HCT116 (cell line): ENCODE data around the gene RUFY1. TPM values are rescaled to one million over a fixed set of nuclear protein-coding genes. Genes with fewer than 3 reads are reported as not detected.
"Not testable (repeated sequence)": the region's sequence is repeated elsewhere in the genome, so short reads cannot be mapped to it uniquely, and the experiment has no call there.

Source experiments
- ATAC-seq: fragments of 200-7000 bp; cut with Tn5 transposase; 2 replicates; pipeline ENCODE4 v1.9.1; 2020; ENCODE audit warnings: mild to moderate bottlenecking, moderate library complexity
- BruUV-seq: library from RNA; stranded (reverse); fragments of 400-500 nt; replicated peaks from 2 replicates; lab custom pipeline; 2021; lab: Mats Ljungman, UMichigan
- CTCF ChIA-PET: fragments of 300-600 bp; sonication (Branson Sonifier 250); formaldehyde crosslinking; loops from one replicate; lab custom pipeline; 2021; ENCODE audit warnings: antibody characterized with exemption; lab: Charles Lee
- POLR2A ChIA-PET: fragments of 300-600, 350-600 bp; sonication (Branson Sonifier 250); formaldehyde crosslinking; loops from one replicate; lab custom pipeline; 2021; ENCODE audit warnings: antibody characterized with exemption; lab: Charles Lee
- RAD21 ChIA-PET, 2 experiments: fragments of 300-600 bp; sonication (Branson Sonifier 250); formaldehyde crosslinking; loops; one replicate each; lab custom pipeline; 2023; ENCODE audit warnings: low total read pairs in 2 of 2; ENCODE audit not compliant: uncharacterized antibody in 2 of 2, unreplicated experiment in 2 of 2, low non-redundant PET in 1 of 2; lab: Charles Lee
- DNase-seq: peaks from one replicate; pipeline ENCODE4 v3.0.0-alpha.2; 2010; ENCODE audit warnings: low read depth, low spot score
- H2AFZ ChIP-seq: fragments of 200-600 bp; shearing (Covaris generic), sonication (generic); 2 replicates; pipeline ENCODE4 v1.6.1; 2017; ENCODE audit warnings: low read depth, mixed run types, mixed read lengths, antibody characterized with exemption, low read length; ENCODE audit not compliant: poor library complexity, severe bottlenecking
- H3K27ac ChIP-seq: 2 replicates; pipeline ENCODE4 v1.5.1; 2012; ENCODE audit warnings: low read depth, low read length
- H3K27me3 ChIP-seq: fragments of 200-600 bp; sonication (generic); 2 replicates; pipeline ENCODE4 v1.6.1; 2016; ENCODE audit warnings: mixed run types, low read length, mixed read lengths; ENCODE audit not compliant: insufficient read depth
- H3K36me3 ChIP-seq, 2 experiments: fragments of 200-500 bp in 1 of 2; fragments of 200-600 bp in 1 of 2; sonication (Bioruptor generic) in 1 of 2; sonication (generic) in 1 of 2; 2 replicates each; pipeline versions ENCODE4 v1.5.1 to v1.6.1; 2014 to 2016; ENCODE audit warnings: low read length in 2 of 2, inconsistent platforms in 1 of 2, mixed read lengths in 1 of 2, mixed run types in 1 of 2; ENCODE audit not compliant: insufficient read depth in 2 of 2, control insufficient read depth in 1 of 2
- H3K4me1 ChIP-seq, 2 experiments: fragments of 200-600 bp in 1 of 2; sonication (generic) in 1 of 2; 2 replicates each; pipeline versions ENCODE4 v1.5.1 to v1.6.1; 2012 to 2017; ENCODE audit warnings: low read length in 2 of 2, inconsistent platforms in 1 of 2, mild to moderate bottlenecking in 1 of 2, mixed read lengths in 1 of 2, mixed run types in 1 of 2, moderate library complexity in 1 of 2; ENCODE audit not compliant: insufficient read depth in 2 of 2, control insufficient read depth in 1 of 2
- H3K4me2 ChIP-seq: fragments of 200-600 bp; sonication (generic); 2 replicates; pipeline ENCODE4 v1.6.1; 2017; ENCODE audit warnings: mixed run types, low read length, mixed read lengths
- H3K4me3 ChIP-seq, 2 experiments: fragments of 200-600 bp in 1 of 2; sonication (generic) in 1 of 2; replicated peaks in 1 of 2; 2 replicates each; pipeline ENCODE4 v1.5.1; 2011 to 2016; ENCODE audit warnings: low read length in 2 of 2, control low read depth in 1 of 2, low read depth in 1 of 2, mild to moderate bottlenecking in 1 of 2, mixed read lengths in 1 of 2, mixed run types in 1 of 2
- H3K79me2 ChIP-seq: fragments of 200-600 bp; sonication (generic); 2 replicates; pipeline ENCODE4 v1.6.1; 2017; ENCODE audit warnings: mild to moderate bottlenecking, mixed run types, low read length, moderate library complexity, mixed read lengths; ENCODE audit not compliant: insufficient read depth
- H3K9ac ChIP-seq: fragments of 200-600 bp; sonication (generic); 2 replicates; pipeline ENCODE4 v1.6.1; 2016; ENCODE audit warnings: low read length, mixed read lengths
- H3K9me2 ChIP-seq: fragments of 200-600 bp; sonication (generic), shearing (Covaris generic); 2 replicates; pipeline ENCODE4 v1.6.1; 2017; ENCODE audit warnings: mixed run types, mild to moderate bottlenecking, moderate library complexity; ENCODE audit not compliant: insufficient read depth
- H3K9me3 ChIP-seq, 2 experiments: fragments of 200-500 bp in 1 of 2; fragments of 200-600 bp in 1 of 2; sonication (Bioruptor generic) in 1 of 2; sonication (generic) in 1 of 2; 2 replicates each; pipeline ENCODE4 v1.6.1; 2014 to 2017; ENCODE audit warnings: low read length in 2 of 2, mixed read lengths in 2 of 2, inconsistent platforms in 1 of 2, low read depth in 1 of 2, mild to moderate bottlenecking in 1 of 2, mixed run types in 1 of 2, moderate library complexity in 1 of 2; ENCODE audit not compliant: control insufficient read depth in 1 of 2, insufficient read depth in 1 of 2
- H4K20me1 ChIP-seq: fragments of 200-600 bp; sonication (generic), shearing (Covaris generic); 2 replicates; pipeline ENCODE4 v1.6.1; 2017; ENCODE audit warnings: mixed run types, mild to moderate bottlenecking, moderate library complexity; ENCODE audit not compliant: insufficient read depth
- intact Hi-C: fragments of 100-400 bp; cut with micrococcal nuclease; formaldehyde crosslinking; loops from 2 replicates; pipeline ENCODE4 v1.10.0; 2022
- total RNA-seq: library from RNA; stranded (reverse); gene quantifications from one replicate; pipeline ENCODE4 v1.2.1, GENCODE V29; 2021; ENCODE audit not compliant: unreplicated experiment

The RUFY1 gene
- total RNA-seq, 1 experiment from 2014 or later, result 32.9 TPM

GRCh38 chr5:179653135-179653534 lies 102.8 kb downstream of the RUFY1 start:
- H3K4me2 ChIP-seq, BruUV-seq, H3K9me2 ChIP-seq, H3K9ac ChIP-seq, H3K79me2 ChIP-seq, H3K4me1 ChIP-seq, intact Hi-C loops, CTCF ChIA-PET, ATAC-seq, POLR2A ChIA-PET, RAD21 ChIA-PET, H3K27me3 ChIP-seq, H4K20me1 ChIP-seq, H2AFZ ChIP-seq, H3K27ac ChIP-seq, H3K9me3 ChIP-seq, H3K4me3 ChIP-seq, DNase-seq, H3K36me3 ChIP-seq: not testable (repeated sequence)

- H3K27me3 ChIP-seq, CTCF ChIA-PET, DNase-seq, H3K36me3 ChIP-seq, POLR2A ChIA-PET, RAD21 ChIA-PET, H3K4me3 ChIP-seq, H3K79me2 ChIP-seq, H3K9ac ChIP-seq, H3K4me1 ChIP-seq, BruUV-seq, H3K9me3 ChIP-seq, H3K9me2 ChIP-seq, H4K20me1 ChIP-seq, H2AFZ ChIP-seq, H3K27ac ChIP-seq: not testable (repeated sequence)
- intact Hi-C loops, result loop anchor here (2.0 kb wide), 1 partner anchor 41 kb away; the partner anchor contains the start of gene CANX
- ATAC-seq, result peak; percentile 94
- H3K4me2 ChIP-seq, result 0 out of 2 replicates have a peak overlapping the region, but pooled peaks have one; percentile 37
Measured at GRCh38 chr5:179657302-179658178, 107.2 kb downstream of the RUFY1 start.

- BruUV-seq, result TSS peak; percentile 97
- H3K4me1 ChIP-seq, H4K20me1 ChIP-seq, CTCF ChIA-PET, H3K79me2 ChIP-seq, H3K27me3 ChIP-seq, H2AFZ ChIP-seq, DNase-seq, POLR2A ChIA-PET, H3K9me2 ChIP-seq, H3K36me3 ChIP-seq, H3K9me3 ChIP-seq, H3K27ac ChIP-seq, RAD21 ChIA-PET: not testable (repeated sequence)
- intact Hi-C loops, result loop anchor here (2.0 kb wide), 1 partner anchor 40 kb away; the partner anchor contains the start of gene CANX
- peak overlapping the region; percentile 37 for H3K9ac ChIP-seq
- peak; percentile 67 for ATAC-seq
- H3K4me3 ChIP-seq, result peak overlapping the region; percentile 55 to 57
- H3K4me2 ChIP-seq, result peak overlapping the region; percentile 68
Measured at GRCh38 chr5:179658179-179658856, 108.0 kb downstream of the RUFY1 start.
